Ishikawa (cell line): ENCODE data around the gene SNHG17.

Source experiments
- CEBPB ChIP-seq: IDR thresholded peaks from 2 replicates; pipeline ENCODE4 v1.6.1; 2012
- CREB1 ChIP-seq: IDR thresholded peaks from 2 replicates; pipeline ENCODE4 v1.6.1; 2012; ENCODE audit warnings: low read depth
- EGR1 ChIP-seq: IDR thresholded peaks from 2 replicates; pipeline ENCODE4 v1.6.1; 2012
- RAD21 ChIP-seq: IDR thresholded peaks from 2 replicates; pipeline ENCODE4 v1.6.1; 2012; ENCODE audit warnings: low read depth
- TAF1 ChIP-seq: IDR thresholded peaks from 2 replicates; pipeline ENCODE4 v1.6.1; 2012; ENCODE audit warnings: low read depth, mild to moderate bottlenecking
- ZBTB7A ChIP-seq: IDR thresholded peaks from 2 replicates; pipeline ENCODE4 v1.6.1; 2012; ENCODE audit warnings: low read depth
- TF ChIP-seq, protein P1 (sequence below): IDR thresholded peaks from 2 replicates; pipeline ENCODE4 v1.6.1; 2012; ENCODE audit warnings: low read depth, mild to moderate bottlenecking

DNA sequence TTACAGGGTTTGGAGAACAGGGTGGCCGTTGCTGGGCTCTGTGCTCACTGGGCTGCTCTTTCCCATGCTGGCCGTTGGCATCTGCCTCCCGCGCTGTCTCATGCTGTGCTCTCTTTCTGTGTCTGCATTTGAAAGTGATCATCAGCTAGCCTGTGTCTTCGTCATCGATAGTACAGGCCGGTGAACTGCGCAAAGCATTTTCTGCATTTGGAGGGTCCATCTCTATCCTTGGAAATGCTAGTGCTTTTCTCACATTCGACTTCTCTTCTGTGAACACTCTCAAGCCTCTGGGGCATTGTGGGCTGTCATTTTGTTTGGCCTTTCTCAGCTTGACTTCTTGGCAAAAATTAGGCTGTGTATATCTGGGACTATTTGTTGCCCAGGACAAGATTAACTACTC lies 6.8 kb upstream of the SNHG17 start:
- TF ChIP-seq, protein P1, sequence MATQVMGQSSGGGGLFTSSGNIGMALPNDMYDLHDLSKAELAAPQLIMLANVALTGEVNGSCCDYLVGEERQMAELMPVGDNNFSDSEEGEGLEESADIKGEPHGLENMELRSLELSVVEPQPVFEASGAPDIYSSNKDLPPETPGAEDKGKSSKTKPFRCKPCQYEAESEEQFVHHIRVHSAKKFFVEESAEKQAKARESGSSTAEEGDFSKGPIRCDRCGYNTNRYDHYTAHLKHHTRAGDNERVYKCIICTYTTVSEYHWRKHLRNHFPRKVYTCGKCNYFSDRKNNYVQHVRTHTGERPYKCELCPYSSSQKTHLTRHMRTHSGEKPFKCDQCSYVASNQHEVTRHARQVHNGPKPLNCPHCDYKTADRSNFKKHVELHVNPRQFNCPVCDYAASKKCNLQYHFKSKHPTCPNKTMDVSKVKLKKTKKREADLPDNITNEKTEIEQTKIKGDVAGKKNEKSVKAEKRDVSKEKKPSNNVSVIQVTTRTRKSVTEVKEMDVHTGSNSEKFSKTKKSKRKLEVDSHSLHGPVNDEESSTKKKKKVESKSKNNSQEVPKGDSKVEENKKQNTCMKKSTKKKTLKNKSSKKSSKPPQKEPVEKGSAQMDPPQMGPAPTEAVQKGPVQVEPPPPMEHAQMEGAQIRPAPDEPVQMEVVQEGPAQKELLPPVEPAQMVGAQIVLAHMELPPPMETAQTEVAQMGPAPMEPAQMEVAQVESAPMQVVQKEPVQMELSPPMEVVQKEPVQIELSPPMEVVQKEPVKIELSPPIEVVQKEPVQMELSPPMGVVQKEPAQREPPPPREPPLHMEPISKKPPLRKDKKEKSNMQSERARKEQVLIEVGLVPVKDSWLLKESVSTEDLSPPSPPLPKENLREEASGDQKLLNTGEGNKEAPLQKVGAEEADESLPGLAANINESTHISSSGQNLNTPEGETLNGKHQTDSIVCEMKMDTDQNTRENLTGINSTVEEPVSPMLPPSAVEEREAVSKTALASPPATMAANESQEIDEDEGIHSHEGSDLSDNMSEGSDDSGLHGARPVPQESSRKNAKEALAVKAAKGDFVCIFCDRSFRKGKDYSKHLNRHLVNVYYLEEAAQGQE, result no peak
- TF ChIP-seq TAF1 (no peak), RAD21 (no peak), CREB1 (no peak), ZBTB7A (no peak), EGR1 (no peak), CEBPB (no peak)
